Embryonic facial prominence (tissue), 1 donor: Measurements from ENCODE around the gene COL4A6.

Source experiments
- DNase-seq: peaks from one replicate; pipeline ENCODE4 v3.0.0-alpha.2; 2016; ENCODE audit errors: extremely low spot score

Gene COL4A6

DNA sequence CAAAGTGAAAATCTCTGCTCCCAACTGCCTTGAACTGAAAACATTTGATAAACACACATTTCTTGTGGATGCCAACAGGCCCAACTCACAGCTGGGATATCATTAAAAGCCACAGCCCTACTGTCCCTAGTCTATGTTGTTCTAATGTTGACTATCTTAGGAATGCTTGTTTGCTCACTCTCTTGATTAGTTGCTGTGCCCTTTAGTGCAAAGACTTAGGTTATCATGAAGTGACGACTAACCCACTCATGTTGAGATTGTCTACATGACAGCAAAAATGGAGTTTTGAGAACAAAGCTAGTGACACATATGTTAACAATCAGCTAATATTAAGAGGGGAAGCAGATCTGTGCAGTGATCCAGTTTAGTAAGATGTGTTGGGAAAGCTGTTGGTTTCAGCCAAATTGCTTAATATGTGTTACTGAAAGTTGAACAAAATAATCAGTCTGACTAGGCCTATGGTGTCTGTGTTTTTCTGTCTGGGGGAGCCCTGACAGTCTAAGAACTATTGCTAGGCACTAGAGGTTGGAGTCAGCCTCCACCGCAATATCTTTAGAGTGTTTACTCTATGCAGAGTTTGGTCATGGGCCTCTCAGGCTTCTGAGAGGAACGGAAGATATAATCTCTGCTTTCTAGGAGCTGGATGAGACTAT lies 221.2 kb downstream of the COL4A6 start:
- no peak for DNase-seq

GRCh38 chrX:108216405-108216804 lies 221.8 kb downstream of the COL4A6 start:
- DNase-seq: no peak

GRCh38 chrX:108211301-108211700 lies 226.9 kb downstream of the COL4A6 start:
- no peak for DNase-seq

GRCh38 chrX:108209006-108209554 lies 229.1 kb downstream of the COL4A6 start:
- no peak for DNase-seq

- DNase-seq: no peak
Measured at GRCh38 chrX:108203540-108203939, 234.7 kb downstream of the COL4A6 start.

DNA sequence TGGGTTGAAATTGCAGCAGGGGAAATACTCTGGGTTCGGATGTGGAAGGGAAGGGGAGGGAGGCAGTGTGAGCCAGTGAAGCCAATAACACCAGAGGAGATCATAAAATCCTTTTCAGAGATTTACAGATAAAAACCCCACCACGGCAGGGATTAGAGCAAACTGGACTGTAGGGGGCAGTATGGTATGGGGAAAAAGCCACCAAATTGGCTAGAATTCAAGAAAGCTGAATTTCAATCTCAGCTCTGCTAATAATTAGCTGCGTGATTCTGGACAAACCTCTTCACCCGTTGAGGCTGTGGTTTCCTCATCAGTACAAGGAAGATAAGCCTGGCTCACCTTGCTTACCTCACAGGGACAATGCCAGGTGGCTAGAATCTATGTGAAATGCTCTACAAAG lies 238.5 kb downstream of the COL4A6 start:
- no peak for DNase-seq

DNA sequence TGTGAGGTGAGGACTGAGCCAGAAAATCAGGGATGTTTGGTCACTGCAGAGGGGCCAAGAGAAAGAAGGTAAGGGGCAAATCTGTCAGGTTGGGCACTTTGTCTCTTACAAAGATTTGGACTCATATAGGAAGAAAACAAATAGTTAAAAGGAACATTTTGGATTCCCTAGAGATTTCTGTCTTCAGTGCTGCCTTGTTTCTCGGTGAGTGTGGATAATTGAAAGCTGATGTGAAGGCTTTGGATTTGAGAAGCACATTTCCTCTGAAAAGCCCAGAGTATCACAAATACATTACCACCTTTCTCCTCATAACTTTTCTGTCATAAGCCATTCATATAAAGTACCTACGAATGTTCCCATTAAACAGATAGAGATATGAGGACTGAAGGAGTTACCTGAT lies 239.2 kb downstream of the COL4A6 start:
- DNase-seq: no peak

- DNase-seq: no peak
Measured at GRCh38 chrX:108198420-108198819, 239.8 kb downstream of the COL4A6 start.

DNA sequence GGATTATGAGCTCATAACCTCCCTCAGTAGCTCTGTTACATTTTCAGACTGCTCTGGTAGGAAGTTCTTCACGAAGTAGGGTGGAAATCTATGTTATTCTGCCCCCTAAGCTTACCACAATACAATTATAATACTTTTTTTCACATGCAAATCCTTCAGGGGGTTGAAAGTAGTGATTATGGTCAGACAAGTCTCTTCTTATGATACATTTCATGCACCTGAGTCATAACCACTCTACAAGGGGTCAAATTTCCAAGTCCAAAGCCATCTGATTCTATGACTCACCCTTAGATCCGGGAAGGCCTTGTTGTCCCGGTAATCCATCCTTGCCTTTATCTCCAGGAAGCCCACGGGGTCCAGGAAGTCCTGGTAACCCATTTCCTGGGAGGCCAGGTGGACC lies 251.4 kb downstream of the COL4A6 start:
- DNase-seq: no peak

GRCh38 chrX:108178143-108178498 lies 260.1 kb downstream of the COL4A6 start:
- DNase-seq: no peak

DNA sequence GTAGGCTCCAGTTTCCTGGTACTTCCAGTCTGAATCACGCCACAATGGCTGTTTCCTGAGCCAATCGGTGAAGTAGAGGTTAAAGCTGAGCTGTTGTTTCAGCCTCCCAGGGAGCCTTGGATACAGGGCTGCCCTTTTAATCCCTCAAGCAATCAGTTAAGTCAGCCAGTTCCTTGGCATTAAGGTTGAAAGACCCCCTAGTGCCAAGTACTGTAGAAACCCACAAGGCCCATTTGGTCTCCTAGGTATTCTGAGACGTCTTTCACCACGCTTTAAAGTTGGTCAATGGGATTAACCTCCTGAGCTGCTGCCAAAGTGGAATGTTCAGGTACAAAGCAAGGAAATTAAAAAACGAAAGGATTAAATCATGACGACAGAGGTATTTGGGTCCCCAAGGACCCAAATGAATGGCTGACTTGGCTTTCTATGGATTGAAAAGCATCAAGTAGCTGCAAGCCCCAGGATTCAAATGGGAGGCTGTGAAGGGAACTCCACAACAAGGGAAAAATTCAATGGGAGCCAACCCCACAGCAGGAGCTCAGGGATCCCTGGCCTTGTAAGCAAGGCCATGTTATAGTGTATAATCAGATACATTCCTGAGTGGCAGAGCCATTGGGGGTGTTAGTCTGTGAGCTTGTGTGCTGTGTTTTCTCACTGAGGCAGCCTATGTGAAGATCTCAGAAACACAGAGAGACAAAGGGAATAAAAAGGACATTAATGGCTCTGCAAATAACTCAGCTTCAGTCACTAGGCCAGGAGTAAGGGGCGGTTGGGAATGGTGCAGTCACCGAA lies 260.7 kb downstream of the COL4A6 start:
- DNase-seq: no peak

- no peak for DNase-seq
Measured at GRCh38 chrX:108173874-108174273, 264.3 kb downstream of the COL4A6 start.

DNA sequence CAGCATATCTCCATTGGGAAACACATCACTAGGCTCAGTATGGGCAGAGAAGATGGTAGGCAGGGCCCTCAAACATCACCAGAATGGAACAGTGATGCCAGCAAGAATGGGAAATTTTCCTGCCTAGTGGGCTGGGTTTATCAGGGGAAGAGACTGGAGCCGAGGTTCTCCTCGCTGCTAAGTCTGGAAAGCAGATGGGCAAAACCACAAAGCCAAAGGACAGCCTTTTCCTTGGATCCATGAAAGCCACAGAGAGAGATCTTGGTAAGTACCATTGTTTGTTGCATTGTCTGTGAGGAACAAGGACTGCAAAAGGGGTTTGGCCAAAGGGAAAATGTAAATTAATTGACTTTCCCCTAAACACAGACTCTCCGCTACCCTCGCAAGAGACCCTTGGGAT lies 266.6 kb downstream of the COL4A6 start:
- DNase-seq: no peak

DNA sequence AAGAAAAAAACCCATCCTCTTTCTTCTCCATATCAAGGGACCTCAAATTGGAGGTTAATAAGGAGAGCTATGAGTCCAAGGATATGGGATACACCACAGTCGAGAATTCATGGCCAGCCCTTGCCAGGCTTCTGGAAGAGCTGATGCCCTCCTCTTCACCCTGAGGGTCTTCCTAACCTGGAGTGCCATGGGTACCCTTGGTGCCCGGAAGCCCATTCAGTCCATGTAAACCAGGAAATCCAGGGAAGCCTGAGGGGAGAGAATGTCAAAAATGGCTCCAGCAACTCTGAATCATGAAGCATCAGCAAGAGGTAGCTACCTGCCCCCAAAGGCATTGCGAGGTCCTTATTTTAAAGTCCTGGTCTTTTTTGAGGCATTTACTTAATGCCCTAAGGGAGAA lies 268.5 kb downstream of the COL4A6 start:
- no peak for DNase-seq

GRCh38 chrX:108168961-108169740 lies 269.1 kb downstream of the COL4A6 start:
- no peak for DNase-seq

DNA sequence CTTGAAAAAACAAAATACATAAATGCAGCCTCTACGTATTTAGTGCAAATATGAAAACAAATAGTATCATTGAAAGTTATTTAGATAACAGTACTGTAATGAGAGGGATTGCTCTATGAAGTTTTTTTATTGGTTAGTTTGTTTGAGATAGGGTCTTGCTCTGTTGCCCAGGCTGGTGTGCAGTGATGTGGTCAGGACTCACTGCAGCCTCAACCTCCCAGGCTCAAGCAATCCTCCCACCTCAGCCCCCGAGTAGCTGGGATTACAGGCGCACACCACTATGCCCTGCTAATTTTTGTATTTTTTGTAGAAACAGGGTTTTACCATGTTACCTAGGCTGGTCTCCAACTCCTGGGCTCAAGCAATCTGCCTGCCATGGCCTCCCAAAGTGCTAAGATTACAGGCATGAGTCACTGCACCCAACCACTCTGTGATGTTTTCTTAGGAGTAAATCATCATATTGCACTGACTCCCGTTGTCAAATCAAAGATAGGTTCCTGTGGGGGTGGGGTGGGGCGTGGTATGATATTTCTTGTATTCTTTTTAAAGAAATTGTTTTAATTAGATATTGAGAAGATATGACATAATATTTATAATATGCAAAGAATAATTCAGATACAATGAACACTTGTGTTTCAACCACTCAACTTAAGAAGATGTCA lies 270.9 kb downstream of the COL4A6 start:
- no peak for DNase-seq

- no peak for DNase-seq
Measured at GRCh38 chrX:108165383-108166111, 272.7 kb downstream of the COL4A6 start.

- DNase-seq: no peak
Measured at GRCh38 chrX:108163333-108164082, 274.7 kb downstream of the COL4A6 start.

GRCh38 chrX:108162265-108162664 lies 276.0 kb downstream of the COL4A6 start:
- no peak for DNase-seq

DNA sequence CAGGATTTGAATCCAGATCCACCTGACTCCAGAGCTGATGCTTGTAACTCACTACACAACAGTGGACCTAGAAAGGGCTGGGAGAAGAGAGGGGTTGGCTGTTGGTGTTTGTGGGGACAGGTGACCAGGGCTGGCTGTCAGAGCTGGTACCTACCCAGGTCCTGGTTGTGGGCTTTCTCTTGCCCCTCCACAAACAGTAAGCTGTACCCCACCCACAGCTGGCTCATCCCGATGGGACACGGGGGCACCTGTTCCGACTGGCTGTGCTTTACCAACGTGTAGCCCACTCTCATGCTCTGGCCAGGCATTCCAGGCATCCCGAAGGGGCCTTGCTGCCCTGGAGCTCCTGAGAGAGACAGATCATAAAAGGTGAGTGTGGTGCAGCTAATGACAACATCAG lies 277.9 kb downstream of the COL4A6 start:
- no peak for DNase-seq
